Astrocyte (in vitro differentiated cells and primary cell): ENCODE measurements around the gene AGBL4. TPM values are rescaled to one million over a fixed set of nuclear protein-coding genes. Genes with fewer than 3 reads are reported as not detected.

Experiments used
- DNase-seq: peaks from one replicate; pipeline ENCODE4 v3.0.0-alpha.2; 2010; ENCODE audit warnings: low read depth
- FAIRE-seq: peaks from 2 replicates; lab custom pipeline; 2011; peaks lifted over from hg19 to GRCh38; lab: Jason Lieb, UNC
- H2AFZ ChIP-seq: 2 replicates; pipeline ENCODE4 v1.6.0; 2012; ENCODE audit warnings: low read depth, low read length, inconsistent platforms
- H3K27ac ChIP-seq: 2 replicates; pipeline ENCODE4 v1.5.1; 2011; ENCODE audit warnings: low read depth, low read length, inconsistent platforms
- H3K27me3 ChIP-seq: 2 replicates; pipeline ENCODE4 v1.6.0; 2011; ENCODE audit warnings: low read length, inconsistent platforms; ENCODE audit not compliant: insufficient read depth
- H3K36me3 ChIP-seq: 2 replicates; pipeline ENCODE4 v1.5.1; 2011; ENCODE audit warnings: low read length, inconsistent platforms; ENCODE audit not compliant: insufficient read depth
- H3K4me1 ChIP-seq: 2 replicates; pipeline ENCODE4 v1.5.1; 2011; ENCODE audit warnings: low read length, inconsistent platforms; ENCODE audit not compliant: insufficient read depth
- H3K4me2 ChIP-seq: 2 replicates; pipeline ENCODE4 v1.6.0; 2012; ENCODE audit warnings: low read length, inconsistent platforms
- H3K4me3 ChIP-seq: 2 replicates; pipeline ENCODE4 v1.5.1; 2011; ENCODE audit warnings: low read depth, mild to moderate bottlenecking, low read length, inconsistent platforms; ENCODE audit not compliant: insufficient read depth
- H3K79me2 ChIP-seq: 2 replicates; pipeline ENCODE4 v1.6.0; 2012; ENCODE audit warnings: mild to moderate bottlenecking, low read length, inconsistent platforms; ENCODE audit not compliant: insufficient read depth
- H3K9ac ChIP-seq: 2 replicates; pipeline ENCODE4 v1.6.0; 2012; ENCODE audit warnings: mild to moderate bottlenecking, low read length, inconsistent platforms
- H3K9me3 ChIP-seq: 2 replicates; pipeline ENCODE4 v1.5.1; 2012; ENCODE audit warnings: low read depth, mild to moderate bottlenecking, low read length, inconsistent platforms; ENCODE audit not compliant: insufficient read depth
- H4K20me1 ChIP-seq: 2 replicates; pipeline ENCODE4 v1.6.0; 2012; ENCODE audit warnings: low read length, inconsistent platforms; ENCODE audit not compliant: insufficient read depth
- H3K27ac Mint-ChIP-seq: one replicate; pipeline ENCODE4 v1.8.0; 2021; ENCODE audit warnings: mild to moderate bottlenecking, mixed read lengths; ENCODE audit not compliant: unreplicated experiment
- H3K27me3 Mint-ChIP-seq: one replicate; pipeline ENCODE4 v1.8.0; 2021; ENCODE audit warnings: low read depth, mixed read lengths; ENCODE audit not compliant: unreplicated experiment
- H3K36me3 Mint-ChIP-seq: one replicate; pipeline ENCODE4 v1.8.0; 2021; ENCODE audit warnings: low read depth, mixed read lengths; ENCODE audit not compliant: unreplicated experiment
- H3K4me1 Mint-ChIP-seq: one replicate; pipeline ENCODE4 v1.8.0; 2021; ENCODE audit warnings: low read depth, mixed read lengths; ENCODE audit not compliant: unreplicated experiment
- H3K4me3 Mint-ChIP-seq: one replicate; pipeline ENCODE4 v1.8.0; 2021; ENCODE audit warnings: mild to moderate bottlenecking, moderate library complexity, mixed read lengths; ENCODE audit not compliant: unreplicated experiment
- H3K9me3 Mint-ChIP-seq: one replicate; pipeline ENCODE4 v1.8.0; 2021; ENCODE audit warnings: mild to moderate bottlenecking, mixed read lengths; ENCODE audit not compliant: unreplicated experiment
- CTCF ChIP-seq: IDR thresholded peaks from 2 replicates; pipeline ENCODE4 v1.5.1; 2011; ENCODE audit warnings: low read depth, mild to moderate bottlenecking, inconsistent platforms, low read length, moderate library complexity; ENCODE audit not compliant: insufficient read depth
- EZH2 ChIP-seq: IDR thresholded peaks from 2 replicates; pipeline ENCODE4 v1.6.1; 2012; ENCODE audit warnings: mild to moderate bottlenecking, low read length, inconsistent platforms; ENCODE audit not compliant: insufficient read depth
- total RNA-seq: library from RNA; stranded (reverse); gene quantifications from 2 replicates; pipeline ENCODE4 v1.2.1, GENCODE V29; 2021

Gene AGBL4
- total RNA-seq, 1 donor from 2014 or later, result not detected

GRCh38 chr1:48645883-48646282 is 1377.9 kb downstream of the AGBL4 start:
- DNase-seq, result no peak
- Histone ChIP-seq H3K79me2 (no peaks in the 10 kb centered on the region), H2AFZ (no peak overlapping the region), H3K4me1 (no peaks in the 10 kb centered on the region), H3K4me3 (no peak overlapping the region), H3K27ac (no peak overlapping the region), H3K36me3 (no peaks in the 10 kb centered on the region), H3K27me3 (no peaks in the 10 kb centered on the region), H3K4me2 (no peak overlapping the region), H4K20me1 (no peaks in the 10 kb centered on the region), H3K9ac (no peak overlapping the region), H3K9me3 (no peaks in the 10 kb centered on the region)
- no peaks in the 10 kb centered on the region for H3K9me3 Mint-ChIP-seq
- no peak overlapping the region for H3K4me3 Mint-ChIP-seq
- H3K4me1 Mint-ChIP-seq, result peaks cover 2% of the 10 kb centered on the region
- FAIRE-seq, result no peak
- no peak overlapping the region for H3K27ac Mint-ChIP-seq
- peaks cover 25% of the 10 kb centered on the region for H3K27me3 Mint-ChIP-seq
- H3K36me3 Mint-ChIP-seq, result no peaks in the 10 kb centered on the region
- TF ChIP-seq CTCF (no peak), EZH2 (no peak)

GRCh38 chr1:48644905-48645605 is 1378.7 kb downstream of the AGBL4 start:
- Mint-ChIP-seq H3K4me1 (peaks cover 2% of the 10 kb centered on the region), H3K27ac (no peak overlapping the region), H3K27me3 (peaks cover 25% of the 10 kb centered on the region), H3K36me3 (no peaks in the 10 kb centered on the region), H3K4me3 (no peak overlapping the region), H3K9me3 (no peaks in the 10 kb centered on the region)
- Histone ChIP-seq H3K27me3 (no peaks in the 10 kb centered on the region), H3K27ac (no peak overlapping the region), H4K20me1 (no peaks in the 10 kb centered on the region), H3K4me3 (no peak overlapping the region), H3K4me1 (no peaks in the 10 kb centered on the region), H2AFZ (no peak overlapping the region), H3K4me2 (no peak overlapping the region), H3K36me3 (no peaks in the 10 kb centered on the region), H3K9ac (no peak overlapping the region), H3K79me2 (no peaks in the 10 kb centered on the region), H3K9me3 (no peaks in the 10 kb centered on the region)
- no peak for FAIRE-seq
- TF ChIP-seq CTCF (no peak), EZH2 (no peak)
- no peak for DNase-seq

- H3K9me3 Mint-ChIP-seq, result no peaks in the 10 kb centered on the region
Observed at GRCh38 chr1:48644190-48644900, 1379.4 kb downstream of the AGBL4 start.

More at GRCh38 chr1:48644190-48644900, 1379.4 kb downstream of the AGBL4 start:
- Histone ChIP-seq H3K27ac (no peak overlapping the region), H2AFZ (no peak overlapping the region), H3K27me3 (no peaks in the 10 kb centered on the region), H3K9ac (no peak overlapping the region), H3K9me3 (no peaks in the 10 kb centered on the region), H3K36me3 (no peaks in the 10 kb centered on the region), H4K20me1 (no peaks in the 10 kb centered on the region), H3K79me2 (no peaks in the 10 kb centered on the region), H3K4me3 (no peak overlapping the region), H3K4me2 (no peak overlapping the region), H3K4me1 (no peaks in the 10 kb centered on the region)
- peaks cover 25% of the 10 kb centered on the region for H3K27me3 Mint-ChIP-seq
- peaks cover 2% of the 10 kb centered on the region for H3K4me1 Mint-ChIP-seq
- DNase-seq (no peak), FAIRE-seq (no peak)
- H3K4me3 Mint-ChIP-seq, result no peak overlapping the region
- H3K36me3 Mint-ChIP-seq, result no peaks in the 10 kb centered on the region
- TF ChIP-seq EZH2, result no peak
- TF ChIP-seq CTCF, result no peak
- no peak overlapping the region for H3K27ac Mint-ChIP-seq
